ENCODE data around the gene ROR1.

DNA sequence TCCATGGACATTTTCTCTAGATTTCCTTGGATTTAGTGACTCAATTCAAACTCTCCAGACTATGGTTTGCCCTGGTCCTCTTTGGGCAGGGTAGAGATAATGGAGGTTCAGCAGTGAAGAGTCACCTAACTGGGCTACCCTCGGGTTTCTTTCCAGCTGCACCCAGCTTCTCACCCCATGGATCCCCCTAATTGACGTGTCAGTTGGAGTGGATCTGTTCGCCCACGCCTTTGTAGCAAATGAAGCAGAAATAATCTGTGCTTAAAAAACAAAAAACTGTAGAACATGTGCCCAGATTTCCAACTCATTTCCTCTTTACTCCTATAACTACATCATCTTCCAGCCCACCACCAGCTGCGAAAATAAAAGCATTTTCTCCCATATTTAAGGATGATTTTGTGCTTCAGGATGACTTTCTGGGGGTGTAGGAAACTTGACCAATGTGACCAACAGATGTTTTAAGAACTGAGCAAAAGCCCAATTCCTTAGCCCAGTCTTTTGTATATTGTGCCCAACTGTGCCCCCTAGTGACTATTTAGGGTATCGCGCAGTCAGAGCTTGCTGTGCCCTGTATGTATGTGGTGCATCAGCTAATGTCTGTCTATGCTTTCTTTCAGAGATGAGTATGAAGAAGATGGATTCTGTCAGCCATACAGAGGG is 363.1 kb downstream of the ROR1 start:
- TF ChIP-seq CREB1 (CRISPR knock-in tag; IDR thresholded peaks at IDR 0.05) (no peak), FOXP1 (CRISPR knock-in tag; IDR thresholded peaks at IDR 0.05; ENCODE audit: borderline replicate concordance) (no peak), SP1 (CRISPR knock-in tag; conservative IDR thresholded peaks at IDR 0.05) (no peak), RELA (CRISPR knock-in tag; IDR thresholded peaks at IDR 0.05; ENCODE audit: borderline replicate concordance) (no peak)
- TF ChIP-seq, protein P1, sequence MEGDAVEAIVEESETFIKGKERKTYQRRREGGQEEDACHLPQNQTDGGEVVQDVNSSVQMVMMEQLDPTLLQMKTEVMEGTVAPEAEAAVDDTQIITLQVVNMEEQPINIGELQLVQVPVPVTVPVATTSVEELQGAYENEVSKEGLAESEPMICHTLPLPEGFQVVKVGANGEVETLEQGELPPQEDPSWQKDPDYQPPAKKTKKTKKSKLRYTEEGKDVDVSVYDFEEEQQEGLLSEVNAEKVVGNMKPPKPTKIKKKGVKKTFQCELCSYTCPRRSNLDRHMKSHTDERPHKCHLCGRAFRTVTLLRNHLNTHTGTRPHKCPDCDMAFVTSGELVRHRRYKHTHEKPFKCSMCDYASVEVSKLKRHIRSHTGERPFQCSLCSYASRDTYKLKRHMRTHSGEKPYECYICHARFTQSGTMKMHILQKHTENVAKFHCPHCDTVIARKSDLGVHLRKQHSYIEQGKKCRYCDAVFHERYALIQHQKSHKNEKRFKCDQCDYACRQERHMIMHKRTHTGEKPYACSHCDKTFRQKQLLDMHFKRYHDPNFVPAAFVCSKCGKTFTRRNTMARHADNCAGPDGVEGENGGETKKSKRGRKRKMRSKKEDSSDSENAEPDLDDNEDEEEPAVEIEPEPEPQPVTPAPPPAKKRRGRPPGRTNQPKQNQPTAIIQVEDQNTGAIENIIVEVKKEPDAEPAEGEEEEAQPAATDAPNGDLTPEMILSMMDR (IDR thresholded peaks at IDR 0.05), result peak; percentile 90
- TF ChIP-seq, protein P2, sequence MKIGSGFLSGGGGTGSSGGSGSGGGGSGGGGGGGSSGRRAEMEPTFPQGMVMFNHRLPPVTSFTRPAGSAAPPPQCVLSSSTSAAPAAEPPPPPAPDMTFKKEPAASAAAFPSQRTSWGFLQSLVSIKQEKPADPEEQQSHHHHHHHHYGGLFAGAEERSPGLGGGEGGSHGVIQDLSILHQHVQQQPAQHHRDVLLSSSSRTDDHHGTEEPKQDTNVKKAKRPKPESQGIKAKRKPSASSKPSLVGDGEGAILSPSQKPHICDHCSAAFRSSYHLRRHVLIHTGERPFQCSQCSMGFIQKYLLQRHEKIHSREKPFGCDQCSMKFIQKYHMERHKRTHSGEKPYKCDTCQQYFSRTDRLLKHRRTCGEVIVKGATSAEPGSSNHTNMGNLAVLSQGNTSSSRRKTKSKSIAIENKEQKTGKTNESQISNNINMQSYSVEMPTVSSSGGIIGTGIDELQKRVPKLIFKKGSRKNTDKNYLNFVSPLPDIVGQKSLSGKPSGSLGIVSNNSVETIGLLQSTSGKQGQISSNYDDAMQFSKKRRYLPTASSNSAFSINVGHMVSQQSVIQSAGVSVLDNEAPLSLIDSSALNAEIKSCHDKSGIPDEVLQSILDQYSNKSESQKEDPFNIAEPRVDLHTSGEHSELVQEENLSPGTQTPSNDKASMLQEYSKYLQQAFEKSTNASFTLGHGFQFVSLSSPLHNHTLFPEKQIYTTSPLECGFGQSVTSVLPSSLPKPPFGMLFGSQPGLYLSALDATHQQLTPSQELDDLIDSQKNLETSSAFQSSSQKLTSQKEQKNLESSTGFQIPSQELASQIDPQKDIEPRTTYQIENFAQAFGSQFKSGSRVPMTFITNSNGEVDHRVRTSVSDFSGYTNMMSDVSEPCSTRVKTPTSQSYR (CRISPR knock-in tag; IDR thresholded peaks at IDR 0.05), result no peak
- TF ChIP-seq, protein P3, sequence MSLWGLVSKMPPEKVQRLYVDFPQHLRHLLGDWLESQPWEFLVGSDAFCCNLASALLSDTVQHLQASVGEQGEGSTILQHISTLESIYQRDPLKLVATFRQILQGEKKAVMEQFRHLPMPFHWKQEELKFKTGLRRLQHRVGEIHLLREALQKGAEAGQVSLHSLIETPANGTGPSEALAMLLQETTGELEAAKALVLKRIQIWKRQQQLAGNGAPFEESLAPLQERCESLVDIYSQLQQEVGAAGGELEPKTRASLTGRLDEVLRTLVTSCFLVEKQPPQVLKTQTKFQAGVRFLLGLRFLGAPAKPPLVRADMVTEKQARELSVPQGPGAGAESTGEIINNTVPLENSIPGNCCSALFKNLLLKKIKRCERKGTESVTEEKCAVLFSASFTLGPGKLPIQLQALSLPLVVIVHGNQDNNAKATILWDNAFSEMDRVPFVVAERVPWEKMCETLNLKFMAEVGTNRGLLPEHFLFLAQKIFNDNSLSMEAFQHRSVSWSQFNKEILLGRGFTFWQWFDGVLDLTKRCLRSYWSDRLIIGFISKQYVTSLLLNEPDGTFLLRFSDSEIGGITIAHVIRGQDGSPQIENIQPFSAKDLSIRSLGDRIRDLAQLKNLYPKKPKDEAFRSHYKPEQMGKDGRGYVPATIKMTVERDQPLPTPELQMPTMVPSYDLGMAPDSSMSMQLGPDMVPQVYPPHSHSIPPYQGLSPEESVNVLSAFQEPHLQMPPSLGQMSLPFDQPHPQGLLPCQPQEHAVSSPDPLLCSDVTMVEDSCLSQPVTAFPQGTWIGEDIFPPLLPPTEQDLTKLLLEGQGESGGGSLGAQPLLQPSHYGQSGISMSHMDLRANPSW (CRISPR knock-in tag; conservative IDR thresholded peaks at IDR 0.05; ENCODE audit: low read depth), result no peak
- TF ChIP-seq, protein P4, sequence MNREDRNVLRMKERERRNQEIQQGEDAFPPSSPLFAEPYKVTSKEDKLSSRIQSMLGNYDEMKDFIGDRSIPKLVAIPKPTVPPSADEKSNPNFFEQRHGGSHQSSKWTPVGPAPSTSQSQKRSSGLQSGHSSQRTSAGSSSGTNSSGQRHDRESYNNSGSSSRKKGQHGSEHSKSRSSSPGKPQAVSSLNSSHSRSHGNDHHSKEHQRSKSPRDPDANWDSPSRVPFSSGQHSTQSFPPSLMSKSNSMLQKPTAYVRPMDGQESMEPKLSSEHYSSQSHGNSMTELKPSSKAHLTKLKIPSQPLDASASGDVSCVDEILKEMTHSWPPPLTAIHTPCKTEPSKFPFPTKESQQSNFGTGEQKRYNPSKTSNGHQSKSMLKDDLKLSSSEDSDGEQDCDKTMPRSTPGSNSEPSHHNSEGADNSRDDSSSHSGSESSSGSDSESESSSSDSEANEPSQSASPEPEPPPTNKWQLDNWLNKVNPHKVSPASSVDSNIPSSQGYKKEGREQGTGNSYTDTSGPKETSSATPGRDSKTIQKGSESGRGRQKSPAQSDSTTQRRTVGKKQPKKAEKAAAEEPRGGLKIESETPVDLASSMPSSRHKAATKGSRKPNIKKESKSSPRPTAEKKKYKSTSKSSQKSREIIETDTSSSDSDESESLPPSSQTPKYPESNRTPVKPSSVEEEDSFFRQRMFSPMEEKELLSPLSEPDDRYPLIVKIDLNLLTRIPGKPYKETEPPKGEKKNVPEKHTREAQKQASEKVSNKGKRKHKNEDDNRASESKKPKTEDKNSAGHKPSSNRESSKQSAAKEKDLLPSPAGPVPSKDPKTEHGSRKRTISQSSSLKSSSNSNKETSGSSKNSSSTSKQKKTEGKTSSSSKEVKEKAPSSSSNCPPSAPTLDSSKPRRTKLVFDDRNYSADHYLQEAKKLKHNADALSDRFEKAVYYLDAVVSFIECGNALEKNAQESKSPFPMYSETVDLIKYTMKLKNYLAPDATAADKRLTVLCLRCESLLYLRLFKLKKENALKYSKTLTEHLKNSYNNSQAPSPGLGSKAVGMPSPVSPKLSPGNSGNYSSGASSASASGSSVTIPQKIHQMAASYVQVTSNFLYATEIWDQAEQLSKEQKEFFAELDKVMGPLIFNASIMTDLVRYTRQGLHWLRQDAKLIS (CRISPR knock-in tag; IDR thresholded peaks at IDR 0.05; ENCODE audit: borderline replicate concordance), result no peak
